SK-N-SH treated with all-trans-retinoic acid at 6 μM for 48 hours (cell line): ENCODE results near the gene CDK6.

ENCODE experiments used
- ARNTL ChIP-seq: fragments of 450-650 bp; formaldehyde crosslinking; IDR thresholded peaks from 2 replicates; pipeline ENCODE4 v1.5.0; 2020; ENCODE audit warnings: low read depth, mild to moderate bottlenecking, moderate library complexity, borderline replicate concordance
- CREB5 ChIP-seq: fragments of 250-450 bp; sonication (Bioruptor Pico); IDR thresholded peaks from 2 replicates; pipeline ENCODE4 v1.5.1; 2020; ENCODE audit warnings: low read depth, mild to moderate bottlenecking, moderate library complexity
- ESRRG ChIP-seq: fragments of 250-450 bp; sonication (Bioruptor Pico); IDR thresholded peaks from 2 replicates; pipeline ENCODE4 v1.6.1; 2021; ENCODE audit warnings: mild to moderate bottlenecking
- PATZ1 ChIP-seq: fragments of 250-450 bp; sonication (Bioruptor Pico); IDR thresholded peaks from 2 replicates; pipeline ENCODE4 v1.8.0; 2020; ENCODE audit warnings: mild to moderate bottlenecking, moderate library complexity, borderline replicate concordance
- PPARA ChIP-seq: fragments of 250-450 bp; sonication (Bioruptor Pico); IDR thresholded peaks from 2 replicates; pipeline ENCODE4 v1.5.0; 2020; ENCODE audit warnings: mild to moderate bottlenecking, borderline replicate concordance
- RARB ChIP-seq: fragments of 250-450 bp; sonication (Bioruptor Pico); IDR thresholded peaks from 2 replicates; pipeline ENCODE4 v1.8.0; 2021; ENCODE audit warnings: mild to moderate bottlenecking, moderate library complexity
- TOX ChIP-seq: fragments of 250-450 bp; sonication (Bioruptor Pico); IDR thresholded peaks from 2 replicates; pipeline ENCODE4 v1.8.0; 2021; ENCODE audit warnings: mild to moderate bottlenecking, moderate library complexity, borderline replicate concordance
- TSHZ2 ChIP-seq: fragments of 250-450 bp; sonication (Bioruptor Pico); IDR thresholded peaks from 2 replicates; pipeline ENCODE4 v1.5.0; 2020; ENCODE audit warnings: mild to moderate bottlenecking, moderate library complexity
- ZFP3 ChIP-seq: fragments of 250-450 bp; sonication (Bioruptor Pico); IDR thresholded peaks from 2 replicates; pipeline ENCODE4 v1.5.0; 2020; ENCODE audit warnings: mild to moderate bottlenecking, moderate library complexity
- ZFP30 ChIP-seq: fragments of 450-650 bp; formaldehyde crosslinking; IDR thresholded peaks from 2 replicates; pipeline ENCODE4 v1.5.0; 2022; ENCODE audit warnings: mild to moderate bottlenecking, moderate library complexity

GRCh38 chr7:92707435-92707834 lies 128.9 kb downstream of the CDK6 start:
- TF ChIP-seq PATZ1 (CRISPR knock-in tag) (no peak), TOX (no peak), TSHZ2 (CRISPR knock-in tag) (no peak), ARNTL (CRISPR knock-in tag) (no peak), RARB (no peak), PPARA (CRISPR knock-in tag) (no peak), ESRRG (CRISPR knock-in tag) (no peak), CREB5 (CRISPR knock-in tag) (no peak), ZFP3 (no peak), ZFP30 (no peak)
